Stimulated activated CD8-positive, alpha-beta memory T cell treated with anti-CD3 and anti-CD28 coated beads, Interleukin-2, amount 100 ng/mL, for 1 hour (primary cell): ENCODE data around the gene U2AF1L4.

ENCODE experiments used
- DNase-seq, 2 donors: peaks; one replicate each; pipeline ENCODE4 v3.0.0-alpha.2; 2020; ENCODE audit warnings: low read depth in 2 of 2

U2AF1L4 gene

DNA sequence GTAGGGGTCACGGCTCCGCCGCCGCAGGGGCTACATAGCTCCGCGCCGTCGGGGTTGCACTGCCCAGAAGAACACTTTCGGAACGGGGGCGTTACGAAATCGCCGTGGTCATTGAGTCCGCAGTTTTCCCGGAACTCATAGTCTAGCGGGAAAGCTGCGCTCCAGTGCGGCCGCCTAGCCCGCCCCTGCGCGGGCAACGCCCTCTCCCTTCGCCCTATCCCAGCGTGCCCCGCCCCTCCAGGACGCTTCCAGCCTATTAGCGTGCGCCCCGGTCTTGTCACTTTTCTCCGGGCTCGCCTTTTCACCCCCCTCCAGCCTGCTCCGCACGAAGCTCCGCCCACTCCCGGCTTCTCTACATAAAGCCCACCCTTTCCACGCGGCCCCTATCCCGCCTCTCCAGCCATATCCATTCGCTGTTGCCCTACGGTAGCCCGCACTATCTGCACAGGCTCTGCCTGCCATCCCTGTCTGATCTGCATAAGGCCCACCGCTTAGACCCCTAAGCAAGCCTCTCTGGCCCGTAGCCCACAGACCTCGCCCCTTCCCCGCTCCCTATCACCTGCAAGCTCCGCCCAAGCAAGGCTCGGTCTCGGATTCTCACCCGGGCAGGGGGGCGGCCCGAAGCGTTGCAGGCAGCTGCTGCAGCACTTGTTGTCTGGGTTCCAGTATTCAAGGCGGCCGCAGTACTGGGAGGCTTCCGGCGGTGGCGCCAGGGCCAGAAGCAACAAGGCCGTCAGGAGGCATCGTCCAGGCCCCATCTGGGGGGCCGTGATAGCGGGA, 4.6 kb downstream of the U2AF1L4 start:
- peak; percentile 86 to 94 for DNase-seq

DNA sequence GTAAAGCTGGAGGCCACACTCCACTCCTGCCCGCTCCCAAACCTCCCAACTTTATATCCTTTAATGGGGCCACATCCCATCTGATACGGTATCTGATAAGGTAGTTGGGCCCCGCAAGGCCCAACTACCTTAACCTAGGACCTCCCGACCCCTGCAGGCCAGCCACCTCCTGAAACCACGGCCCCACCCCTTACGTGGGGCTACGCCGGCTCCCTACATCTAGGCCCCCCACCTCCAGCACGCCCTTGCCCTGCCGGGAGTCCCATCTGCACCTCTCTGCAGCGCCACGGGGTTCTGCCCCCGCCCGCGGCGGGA, 5.2 kb downstream of the U2AF1L4 start:
- no peak for DNase-seq

DNA sequence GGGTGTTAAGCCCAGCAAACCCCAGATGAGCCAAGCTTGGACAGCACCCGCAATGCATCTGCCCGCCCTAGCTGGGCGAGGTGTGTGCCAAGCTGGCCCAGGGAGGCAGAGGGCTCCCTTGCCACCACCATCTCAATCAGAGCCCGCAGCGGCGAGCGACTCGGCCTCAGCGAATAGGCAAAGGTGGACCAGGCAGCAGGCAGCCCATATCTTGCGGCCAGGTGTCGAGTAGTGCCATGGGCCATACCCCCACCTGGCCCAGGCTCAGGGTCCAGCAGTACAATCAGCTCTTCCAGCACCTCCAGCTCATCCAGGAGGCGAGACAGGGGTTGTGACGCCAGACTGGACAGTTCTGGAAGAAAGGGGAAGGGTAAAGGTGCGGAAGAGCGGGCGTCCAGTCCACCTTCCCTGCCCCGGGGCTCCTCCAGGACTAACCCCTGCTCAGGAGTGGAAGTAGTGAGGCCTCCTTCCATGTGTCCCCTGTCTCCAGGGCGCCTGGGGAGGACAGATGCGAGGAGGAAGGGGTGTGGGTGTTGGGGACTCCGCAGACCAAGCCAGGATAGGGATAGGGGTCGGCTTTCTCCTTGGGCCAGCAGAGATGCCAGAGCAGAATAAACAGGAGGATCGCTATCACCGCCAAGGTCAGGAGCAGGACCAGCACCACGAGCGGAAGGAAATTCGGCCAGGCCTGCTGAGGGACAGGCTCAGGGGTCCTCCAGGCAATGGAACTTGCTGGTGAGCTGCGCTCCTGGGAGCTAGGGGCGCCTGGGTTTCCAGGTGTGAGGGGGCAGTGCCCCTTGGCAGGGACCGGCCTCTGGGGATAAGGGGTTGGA, 5.7 kb downstream of the U2AF1L4 start:
- no peak for DNase-seq

DNA sequence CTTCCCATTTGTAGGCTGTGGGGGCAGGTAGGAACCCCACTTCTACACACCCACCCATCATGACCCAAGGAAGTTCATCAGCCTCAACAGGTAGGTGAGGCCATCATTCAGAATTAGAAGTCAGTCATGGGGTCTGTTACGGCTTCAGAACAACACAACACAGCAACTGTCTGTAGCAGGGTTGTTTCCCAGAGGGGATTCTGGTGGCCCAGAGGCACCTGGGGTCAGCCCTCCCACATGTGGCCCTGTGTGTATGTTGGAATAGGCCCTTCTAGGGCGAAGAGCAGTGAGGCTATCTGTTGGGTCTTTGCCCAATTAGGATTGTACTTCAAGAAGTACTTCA, 6.4 kb downstream of the U2AF1L4 start:
- no peak for DNase-seq

DNA sequence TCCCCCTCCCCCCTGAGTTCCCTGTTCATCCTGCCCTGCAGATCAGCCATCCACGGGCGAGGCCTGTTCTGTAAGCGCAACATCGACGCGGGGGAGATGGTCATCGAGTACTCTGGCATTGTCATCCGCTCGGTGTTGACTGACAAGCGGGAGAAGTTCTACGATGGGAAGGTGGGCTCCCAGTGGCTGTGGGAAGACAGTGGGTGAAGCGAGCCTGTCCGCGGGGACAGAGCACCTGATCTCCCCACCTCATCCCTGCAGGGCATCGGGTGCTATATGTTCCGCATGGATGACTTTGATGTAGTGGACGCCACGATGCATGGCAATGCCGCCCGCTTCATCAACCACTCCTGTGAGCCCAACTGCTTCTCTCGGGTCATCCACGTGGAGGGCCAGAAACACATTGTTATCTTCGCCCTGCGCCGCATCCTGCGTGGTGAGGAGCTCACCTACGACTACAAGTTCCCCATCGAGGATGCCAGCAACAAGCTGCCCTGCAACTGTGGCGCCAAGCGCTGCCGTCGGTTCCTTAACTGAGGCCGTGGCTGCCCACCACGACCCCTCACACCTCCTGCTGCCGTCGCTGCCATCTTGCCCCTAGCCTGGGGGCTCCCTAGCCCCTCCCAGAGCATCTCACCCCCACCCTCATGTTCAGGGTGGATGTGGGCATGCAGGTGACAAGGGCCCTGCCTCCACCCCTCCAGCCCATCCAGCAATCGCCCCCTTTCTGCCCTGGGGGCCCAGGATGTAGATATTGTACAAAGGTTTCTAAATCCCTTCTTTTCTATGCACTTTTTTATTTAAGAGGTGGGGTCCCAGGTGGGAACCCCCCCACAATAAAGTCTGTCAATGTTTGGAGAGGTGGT, 7.0 kb downstream of the U2AF1L4 start:
- DNase-seq: no peak

DNA sequence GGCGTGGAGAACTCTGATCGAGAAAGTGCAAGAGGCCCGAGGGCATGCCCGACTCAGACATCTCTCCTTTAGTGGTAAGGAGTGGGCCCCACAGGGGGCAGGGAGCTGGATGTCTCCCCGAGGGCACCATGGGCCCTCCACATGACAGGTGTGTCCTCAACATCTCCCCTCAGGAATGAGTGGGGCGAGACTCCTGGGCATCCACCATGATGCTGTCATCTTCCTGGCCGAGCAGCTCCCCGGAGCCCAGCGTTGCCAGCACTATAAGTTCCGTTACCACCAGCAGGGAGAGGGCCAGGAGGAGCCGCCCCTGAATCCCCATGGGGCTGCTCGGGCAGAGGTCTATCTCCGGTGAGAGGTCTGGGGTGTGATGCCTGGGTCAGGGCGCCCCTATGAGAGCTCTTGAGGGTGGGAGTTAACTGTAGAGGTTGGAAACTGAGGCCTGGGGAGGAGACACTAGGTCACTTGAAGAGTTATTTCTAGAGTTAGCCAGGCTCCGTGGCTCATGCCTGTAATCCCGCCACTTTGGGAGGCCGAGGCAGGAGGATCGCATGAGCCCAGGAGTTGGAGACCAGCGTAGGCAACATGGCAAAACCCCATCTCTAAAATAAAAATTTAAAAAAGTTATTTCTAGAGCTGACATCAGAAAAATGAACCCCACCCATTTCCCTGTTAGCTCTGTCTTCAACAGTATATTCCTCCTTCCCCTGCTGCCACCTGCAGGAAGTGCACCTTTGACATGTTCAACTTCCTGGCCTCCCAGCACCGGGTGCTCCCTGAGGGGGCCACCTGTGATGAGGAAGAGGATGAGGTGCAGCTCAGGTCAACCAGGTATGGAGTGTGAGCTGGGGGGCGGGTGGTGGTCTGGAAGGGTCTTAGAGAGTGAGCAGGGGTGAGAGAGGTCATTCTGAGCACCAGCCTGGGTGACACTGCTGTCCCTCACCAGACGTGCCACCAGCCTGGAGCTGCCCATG, 8.0 kb downstream of the U2AF1L4 start:
- no peak for DNase-seq

DNA sequence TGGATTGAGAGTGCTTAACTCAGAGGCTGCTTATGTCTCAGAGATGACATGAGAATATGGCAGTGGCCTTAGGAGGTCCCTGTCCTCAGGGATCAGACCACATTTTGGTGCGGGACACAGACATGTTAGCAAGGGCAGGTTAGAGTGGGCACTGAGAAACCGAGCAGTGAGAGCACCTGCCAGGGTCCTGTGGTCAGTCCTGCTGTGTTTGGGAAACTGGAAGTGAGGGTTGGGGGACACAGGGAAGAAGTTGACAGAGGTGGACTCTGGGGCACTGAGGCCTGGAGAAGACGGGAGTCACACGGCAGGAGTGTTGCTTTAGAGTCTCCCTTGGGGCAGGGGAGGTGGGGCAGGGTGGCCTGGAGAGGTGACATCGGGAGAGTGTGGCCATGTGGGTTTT, 10.3 kb downstream of the U2AF1L4 start:
- DNase-seq: no peak

DNA sequence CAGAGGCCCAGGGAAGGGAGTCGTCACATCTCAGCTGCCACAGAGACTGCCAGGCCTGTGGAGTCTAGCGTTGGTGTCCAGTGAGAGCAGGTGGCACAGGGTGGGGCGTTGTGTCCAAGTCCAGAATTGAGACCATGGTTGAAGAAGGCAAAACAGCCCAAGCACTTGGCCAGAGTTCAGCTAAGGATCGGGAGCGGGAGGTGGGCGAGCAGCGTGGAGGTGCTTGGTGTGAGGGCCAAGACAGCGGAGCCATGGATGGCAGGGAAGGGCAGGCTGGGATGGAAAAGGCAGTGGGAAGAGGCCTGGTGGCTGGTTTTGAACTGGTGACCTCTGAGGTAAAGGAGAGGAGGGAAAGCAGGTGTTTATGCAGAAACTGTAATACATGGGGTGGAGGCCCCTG, 10.9 kb downstream of the U2AF1L4 start:
- DNase-seq: no peak

DNA sequence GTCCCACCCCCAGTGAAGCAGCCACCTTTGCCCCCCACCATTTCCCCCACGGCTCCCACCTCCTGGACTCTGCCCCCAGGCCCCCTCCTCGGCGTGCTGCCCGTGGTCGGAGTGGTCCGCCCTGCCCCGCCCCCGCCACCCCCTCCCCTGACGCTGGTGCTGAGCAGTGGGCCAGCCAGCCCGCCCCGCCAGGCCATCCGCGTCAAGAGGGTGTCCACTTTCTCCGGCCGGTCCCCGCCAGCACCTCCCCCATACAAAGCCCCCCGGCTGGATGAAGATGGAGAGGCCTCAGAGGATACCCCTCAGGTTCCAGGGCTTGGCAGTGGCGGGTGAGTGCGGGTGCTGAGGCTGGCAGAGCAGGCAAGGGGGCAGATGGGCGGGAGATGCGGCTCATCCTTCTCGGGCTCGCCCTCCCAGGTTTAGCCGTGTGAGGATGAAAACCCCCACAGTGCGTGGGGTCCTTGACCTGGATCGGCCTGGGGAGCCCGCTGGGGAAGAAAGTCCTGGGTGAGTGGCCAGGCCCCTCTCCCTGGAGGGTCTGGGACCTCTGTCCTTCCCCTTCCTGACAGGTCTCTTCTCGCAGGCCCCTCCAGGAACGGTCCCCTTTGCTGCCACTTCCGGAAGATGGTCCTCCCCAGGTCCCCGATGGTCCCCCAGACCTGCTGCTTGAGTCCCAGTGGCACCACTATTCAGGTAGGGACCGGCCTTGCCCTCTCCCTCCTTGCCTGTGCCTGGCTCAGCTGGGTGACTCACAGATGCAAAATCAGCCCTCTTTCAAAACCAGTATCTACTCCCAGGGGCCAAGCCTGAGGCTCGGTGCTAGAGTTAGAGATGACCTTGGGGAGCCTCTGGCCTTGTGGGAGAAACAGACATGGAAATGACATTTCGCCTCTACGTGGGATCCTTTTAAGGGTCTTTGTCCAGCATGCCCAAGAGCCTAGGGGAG, 11.8 kb downstream of the U2AF1L4 start:
- DNase-seq: no peak

DNA sequence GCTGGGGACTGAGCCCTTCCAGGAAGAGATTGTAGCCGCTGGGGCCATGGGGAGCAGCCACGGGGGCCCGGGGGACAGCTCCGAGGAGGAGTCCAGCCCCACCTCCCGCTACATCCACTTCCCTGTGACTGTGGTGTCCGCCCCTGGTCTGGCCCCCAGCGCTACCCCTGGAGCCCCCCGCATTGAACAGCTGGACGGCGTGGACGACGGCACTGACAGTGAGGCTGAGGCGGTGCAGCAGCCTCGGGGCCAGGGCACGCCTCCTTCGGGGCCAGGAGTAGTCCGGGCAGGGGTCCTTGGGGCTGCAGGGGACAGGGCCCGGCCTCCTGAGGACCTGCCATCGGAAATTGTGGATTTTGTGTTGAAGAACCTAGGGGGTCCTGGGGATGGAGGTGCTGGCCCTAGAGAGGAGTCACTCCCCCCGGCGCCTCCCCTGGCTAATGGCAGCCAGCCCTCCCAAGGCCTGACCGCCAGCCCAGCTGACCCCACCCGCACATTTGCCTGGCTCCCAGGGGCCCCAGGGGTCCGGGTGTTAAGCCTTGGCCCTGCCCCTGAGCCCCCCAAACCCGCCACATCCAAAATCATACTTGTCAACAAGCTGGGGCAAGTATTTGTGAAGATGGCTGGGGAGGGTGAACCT, 12.6 kb downstream of the U2AF1L4 start:
- no peak for DNase-seq

DNA sequence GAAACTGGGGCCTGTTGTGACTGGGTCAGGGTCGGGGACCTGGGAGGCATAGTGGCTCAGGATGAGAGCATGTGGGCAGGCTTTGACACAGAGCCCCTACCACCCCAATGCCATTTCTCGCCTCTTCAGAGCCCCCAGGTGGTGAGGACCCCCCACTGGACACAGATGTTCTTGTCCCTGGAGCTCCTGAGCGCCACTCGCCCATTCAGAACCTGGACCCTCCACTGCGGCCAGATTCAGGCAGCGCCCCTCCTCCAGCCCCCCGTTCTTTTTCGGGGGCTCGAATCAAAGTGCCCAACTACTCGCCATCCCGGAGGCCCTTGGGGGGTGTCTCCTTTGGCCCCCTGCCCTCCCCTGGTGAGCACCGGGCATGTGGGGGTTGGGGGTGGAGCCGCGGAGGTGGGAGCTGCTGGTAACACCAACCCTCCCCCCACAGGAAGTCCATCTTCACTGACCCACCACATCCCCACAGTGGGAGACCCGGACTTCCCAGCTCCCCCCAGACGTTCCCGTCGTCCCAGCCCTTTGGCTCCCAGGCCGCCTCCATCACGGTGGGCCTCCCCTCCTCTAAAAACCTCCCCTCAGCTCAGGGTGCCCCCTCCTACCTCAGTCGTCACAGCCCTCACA, 13.3 kb downstream of the U2AF1L4 start:
- no peak for DNase-seq

DNA sequence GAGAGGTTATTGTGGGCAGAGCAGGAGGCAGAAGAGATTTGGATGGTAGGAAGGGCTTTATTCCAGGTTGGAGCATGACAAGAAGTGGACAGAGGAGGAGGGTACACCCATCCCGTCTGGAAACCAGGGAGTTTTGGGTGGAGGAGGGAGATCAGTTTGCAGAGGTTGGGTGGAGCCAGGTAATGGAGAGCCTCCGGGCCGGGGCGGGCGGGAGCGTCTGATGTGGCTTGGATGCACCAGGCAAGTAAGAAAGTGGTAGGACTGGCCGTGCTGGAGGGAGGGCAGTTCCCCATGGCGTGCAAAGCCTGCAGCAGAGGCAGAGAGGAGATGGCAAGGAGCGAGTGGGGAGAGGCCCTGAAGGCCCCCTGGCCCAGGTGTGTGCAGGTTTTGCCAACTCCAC, 13.9 kb downstream of the U2AF1L4 start:
- DNase-seq: no peak

DNA sequence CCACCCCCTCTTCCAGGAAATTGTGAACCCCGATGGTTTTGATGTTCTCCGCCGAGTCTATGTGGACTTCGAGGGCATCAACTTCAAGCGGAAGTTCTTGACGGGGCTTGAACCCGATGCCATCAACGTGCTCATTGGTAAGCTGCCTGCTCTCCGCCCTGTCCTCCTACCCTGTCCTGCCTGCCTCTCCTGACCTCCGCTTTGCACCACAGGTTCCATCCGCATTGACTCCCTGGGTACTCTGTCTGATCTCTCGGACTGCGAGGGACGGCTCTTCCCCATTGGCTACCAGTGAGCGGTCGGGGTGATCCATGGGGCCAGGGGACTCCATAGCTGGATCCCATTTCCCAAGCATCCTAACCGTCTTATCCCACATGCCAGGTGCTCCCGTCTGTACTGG, 14.9 kb downstream of the U2AF1L4 start:
- DNase-seq: no peak

DNA sequence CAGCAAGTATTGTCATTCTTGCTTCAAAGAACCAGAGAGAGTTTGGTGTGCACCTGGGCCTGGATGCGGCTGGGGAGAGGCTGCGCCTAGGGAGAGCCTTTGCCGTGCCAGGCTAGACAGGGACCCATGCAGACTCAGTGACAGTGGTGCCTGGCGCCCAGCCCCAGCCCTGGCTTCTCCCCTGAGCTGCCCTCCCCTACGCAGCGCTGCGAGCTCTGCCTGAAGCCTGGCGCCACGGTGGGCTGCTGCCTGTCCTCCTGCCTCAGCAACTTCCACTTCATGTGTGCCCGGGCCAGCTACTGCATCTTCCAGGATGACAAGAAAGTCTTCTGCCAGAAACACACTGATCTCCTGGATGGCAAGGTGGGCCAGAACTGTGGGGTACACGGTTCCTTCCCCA, 15.5 kb downstream of the U2AF1L4 start:
- no peak for DNase-seq

DNA sequence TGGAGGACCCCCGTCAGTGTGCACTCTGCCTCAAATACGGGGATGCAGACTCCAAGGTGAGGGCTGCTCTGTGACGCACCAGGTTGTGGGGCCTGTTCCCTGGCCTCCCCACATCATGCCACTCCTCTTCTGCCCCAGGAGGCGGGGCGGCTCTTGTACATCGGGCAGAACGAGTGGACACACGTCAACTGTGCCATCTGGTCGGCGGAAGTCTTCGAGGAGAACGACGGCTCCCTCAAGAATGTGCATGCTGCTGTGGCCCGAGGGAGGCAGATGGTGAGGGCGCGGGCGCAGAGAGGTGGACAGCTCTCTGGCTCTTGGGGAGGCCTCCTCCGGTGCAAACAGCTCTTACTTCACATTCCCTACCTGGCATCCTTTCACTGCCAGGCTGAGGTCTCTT, 16.2 kb downstream of the U2AF1L4 start:
- DNase-seq: no peak

DNA sequence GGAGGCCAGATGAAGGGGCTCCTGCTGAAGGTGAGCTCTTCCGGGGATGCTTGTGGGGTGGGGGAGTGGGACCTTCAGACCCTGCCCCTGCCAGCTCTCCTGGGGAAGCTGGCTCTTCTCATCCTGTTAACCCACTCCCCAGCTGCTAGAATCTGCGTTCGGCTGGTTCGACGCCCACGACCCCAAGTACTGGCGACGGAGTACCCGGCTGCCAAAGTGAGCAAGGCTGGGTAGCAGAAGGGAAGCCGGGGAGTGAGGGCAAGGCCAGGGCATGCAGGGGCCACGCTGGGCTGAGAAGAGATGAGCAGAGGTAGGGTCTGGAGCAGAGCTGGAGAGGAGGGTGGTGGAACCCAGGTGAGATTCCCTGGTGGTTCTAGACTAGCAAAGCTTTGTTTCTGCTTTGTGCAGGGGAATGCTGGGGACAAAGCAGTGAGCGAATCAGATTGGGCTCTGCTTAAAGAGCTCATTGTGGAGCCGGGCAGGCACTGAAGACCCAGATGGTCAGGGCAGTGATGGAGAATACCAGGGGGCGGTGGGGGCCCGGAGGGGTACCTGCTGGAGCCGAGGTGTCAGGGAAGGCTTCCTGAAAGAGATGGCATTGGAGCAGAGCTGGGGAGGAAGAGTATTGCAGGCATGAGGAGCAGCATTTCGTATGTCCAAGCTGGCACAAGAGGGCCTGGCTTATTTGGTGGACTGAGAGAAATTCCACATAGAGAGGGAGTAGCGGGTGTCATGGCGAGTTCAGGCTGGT, 17.1 kb downstream of the U2AF1L4 start:
- no peak for DNase-seq

DNA sequence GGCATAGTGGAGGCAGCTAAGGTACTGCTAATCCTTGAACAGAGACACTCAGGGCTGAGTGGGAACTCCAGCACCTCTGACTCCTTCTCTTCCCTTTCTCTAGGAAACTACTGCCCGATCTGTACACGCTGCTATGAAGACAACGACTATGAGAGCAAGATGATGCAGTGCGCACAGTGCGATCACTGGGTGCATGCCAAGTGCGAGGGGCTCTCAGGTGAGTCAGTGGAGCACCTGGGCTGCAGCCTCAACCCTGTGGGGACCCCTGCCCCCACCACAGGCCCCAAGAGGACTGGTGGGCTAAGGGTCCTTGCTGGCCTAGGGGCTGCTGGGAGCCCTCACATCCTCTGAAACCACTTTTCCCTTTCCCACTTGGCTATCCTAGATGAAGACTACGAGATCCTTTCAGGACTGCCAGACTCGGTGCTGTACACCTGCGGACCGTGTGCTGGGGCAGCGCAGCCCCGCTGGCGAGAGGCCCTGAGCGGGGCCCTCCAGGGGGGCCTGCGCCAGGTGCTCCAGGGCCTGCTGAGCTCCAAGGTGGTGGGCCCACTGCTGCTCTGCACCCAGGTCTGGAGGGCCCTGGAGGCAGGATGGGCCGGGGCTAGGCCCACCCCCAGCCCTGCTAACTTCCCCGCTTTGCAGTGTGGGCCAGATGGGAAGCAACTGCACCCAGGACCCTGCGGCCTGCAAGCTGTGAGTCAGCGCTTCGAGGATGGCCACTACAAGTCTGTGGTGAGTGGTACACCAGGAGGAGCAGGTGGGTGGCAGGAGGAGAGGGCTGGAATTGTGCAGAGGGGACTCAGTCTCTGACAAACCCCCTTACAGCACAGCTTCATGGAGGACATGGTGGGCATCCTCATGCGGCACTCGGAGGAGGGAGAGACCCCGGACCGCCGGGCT, 17.9 kb downstream of the U2AF1L4 start:
- DNase-seq: no peak
